GM23248 (cell line): ENCODE data around the gene MITF. TPM values are rescaled to one million over a fixed set of nuclear protein-coding genes. Genes with fewer than 3 reads are reported as not detected.

Experiments used
- DNase-seq: peaks from one replicate; pipeline ENCODE4 v3.0.0-alpha.2; 2015
- H2AFZ ChIP-seq: fragments of 200-600 bp; sonication (generic); 2 replicates; pipeline ENCODE4 v1.6.1; 2016; ENCODE audit warnings: antibody characterized with exemption
- H3F3A ChIP-seq: fragments of 200-600 bp; sonication (generic); 2 replicates; pipeline ENCODE4 v1.6.1; 2016; ENCODE audit warnings: mild to moderate bottlenecking, antibody characterized with exemption, mixed run types; ENCODE audit not compliant: insufficient read depth
- H3K27ac ChIP-seq: fragments of 200-600 bp; sonication (generic); 2 replicates; pipeline ENCODE4 v1.5.1; 2016; ENCODE audit warnings: mild to moderate bottlenecking
- H3K27me3 ChIP-seq: fragments of 200-600 bp; sonication (generic); replicated peaks from 2 replicates; pipeline ENCODE4 v1.6.1; 2016; ENCODE audit warnings: mild to moderate bottlenecking; ENCODE audit not compliant: insufficient read depth
- H3K36me3 ChIP-seq: fragments of 200-600 bp; sonication (generic); 2 replicates; pipeline ENCODE4 v1.6.1; 2016; ENCODE audit warnings: low read depth, mild to moderate bottlenecking
- H3K4me1 ChIP-seq: fragments of 200-600 bp; sonication (generic); 2 replicates; pipeline ENCODE4 v1.6.1; 2016; ENCODE audit warnings: mild to moderate bottlenecking; ENCODE audit not compliant: insufficient read depth
- H3K4me2 ChIP-seq: fragments of 200-600 bp; sonication (generic); one replicate; pipeline ENCODE4 v1.6.1; 2016; ENCODE audit warnings: mild to moderate bottlenecking; ENCODE audit not compliant: unreplicated experiment
- H3K4me3 ChIP-seq: fragments of 200-600 bp; sonication (generic); 2 replicates; pipeline ENCODE4 v1.5.1; 2016; ENCODE audit warnings: mild to moderate bottlenecking
- H3K79me2 ChIP-seq: fragments of 200-600 bp; sonication (generic); 2 replicates; pipeline ENCODE4 v1.6.1; 2016; ENCODE audit warnings: mild to moderate bottlenecking; ENCODE audit not compliant: insufficient read depth
- H3K9ac ChIP-seq: fragments of 200-600 bp; sonication (generic); 2 replicates; pipeline ENCODE4 v1.6.1; 2016; ENCODE audit warnings: mild to moderate bottlenecking
- H3K9me2 ChIP-seq: fragments of 200-600 bp; sonication (generic); 2 replicates; pipeline ENCODE4 v1.6.1; 2016; ENCODE audit warnings: mixed run types, mild to moderate bottlenecking, moderate library complexity; ENCODE audit not compliant: insufficient read depth
- H3K9me3 ChIP-seq: fragments of 200-600 bp; sonication (generic); one replicate; pipeline ENCODE4 v1.6.1; 2017; ENCODE audit warnings: low read depth
- H4K20me1 ChIP-seq: fragments of 200-600 bp; sonication (generic); 2 replicates; pipeline ENCODE4 v1.6.0; 2016; ENCODE audit not compliant: insufficient read depth
- EZH2 ChIP-seq: fragments of 200-600 bp; sonication (generic); IDR thresholded peaks from 2 replicates; pipeline ENCODE4 v1.6.1; 2018; ENCODE audit warnings: antibody characterized with exemption, mild to moderate bottlenecking; ENCODE audit not compliant: insufficient read depth, poor library complexity, severe bottlenecking
- EZH2phosphoT487 ChIP-seq: fragments of 200-600 bp; sonication (generic); IDR thresholded peaks from 2 replicates; pipeline ENCODE4 v1.6.1; 2018; ENCODE audit warnings: antibody characterized with exemption, moderate library complexity, mild to moderate bottlenecking, low read depth; ENCODE audit not compliant: insufficient read depth
- WGBS, 2 experiments: methylation state at CpG; one replicate each; pipeline ENCODE4 v1.1.6; 2015 to 2017; ENCODE audit warnings: low lambda C conversion rate in 2 of 2, low coverage in 1 of 2; ENCODE audit errors: missing lambda C conversion rate in 2 of 2; 5-methylcytosine and 5-hydroxymethylcytosine counted together
- in situ Hi-C: fragments of 300-500 bp; cut with MboI; formaldehyde crosslinking; loops from 2 replicates; pipeline ENCODE4 v1.15.0; 2020
- polyA plus RNA-seq: library from polyadenylated mRNA; unstranded; fragments of >200 nt; fragmentation: Nextera tagmentation; extraction: Ambion mirVana; gene quantifications from 2 replicates; pipeline ENCODE4 v1.2.1, GENCODE V29; 2016
- total RNA-seq: library from RNA; depleted of rRNA; stranded (reverse); fragments of >200 nt; shearing (Covaris generic); gene quantifications from 2 replicates; pipeline ENCODE4 v1.2.3, GENCODE V29; 2014

Gene MITF
- total and polyA plus RNA-seq, 2 experiments from 2014 or later = 0.86 to 2.0 TPM

DNA sequence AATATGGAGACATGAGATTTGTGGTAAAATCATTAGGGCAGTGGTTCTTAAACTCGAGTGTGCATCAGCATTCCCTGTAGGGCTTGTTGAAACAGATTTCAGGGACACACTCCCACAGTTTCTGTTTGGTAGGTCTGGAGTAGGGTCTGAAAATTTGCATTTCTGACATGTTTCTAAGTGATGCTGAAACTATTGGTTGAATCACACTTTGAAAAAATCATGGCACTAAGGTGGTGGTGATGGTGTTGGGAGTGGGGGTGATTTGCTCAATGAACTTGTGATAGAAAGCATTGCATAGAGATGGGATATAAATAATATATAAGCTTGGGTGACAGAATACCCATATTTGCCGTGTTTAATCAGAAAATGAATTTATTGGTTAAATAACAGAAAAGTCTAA lies 11.3 kb downstream of the MITF start:
- no peaks in the 10 kb centered on the region for H3K9me2 ChIP-seq
- no peak for DNase-seq
- no peak for TF ChIP-seq EZH2phosphoT487
- TF ChIP-seq EZH2 = no peak
- no peak overlapping the region for H3K4me2 ChIP-seq
- H3F3A ChIP-seq = no peaks in the 10 kb centered on the region
- no peaks in the 10 kb centered on the region for H3K36me3 ChIP-seq
- no peak overlapping the region for H3K4me3 ChIP-seq
- no peak overlapping the region for H3K9ac ChIP-seq
- no peaks in the 10 kb centered on the region; the same call in 1 of the 2 replicates for H3K27me3 ChIP-seq
- no peaks in the 10 kb centered on the region for H3K79me2 ChIP-seq
- WGBS, 2 experiments = 83 to 89% methylated on average over 2 of the region's 2 CpGs
- no peaks in the 10 kb centered on the region for H4K20me1 ChIP-seq
- H3K9me3 ChIP-seq = no peaks in the 10 kb centered on the region
- no peak overlapping the region for H3K27ac ChIP-seq
- no peaks in the 10 kb centered on the region for H3K4me1 ChIP-seq
- no peak overlapping the region for H2AFZ ChIP-seq
- in situ Hi-C loops = no loop called here

DNA sequence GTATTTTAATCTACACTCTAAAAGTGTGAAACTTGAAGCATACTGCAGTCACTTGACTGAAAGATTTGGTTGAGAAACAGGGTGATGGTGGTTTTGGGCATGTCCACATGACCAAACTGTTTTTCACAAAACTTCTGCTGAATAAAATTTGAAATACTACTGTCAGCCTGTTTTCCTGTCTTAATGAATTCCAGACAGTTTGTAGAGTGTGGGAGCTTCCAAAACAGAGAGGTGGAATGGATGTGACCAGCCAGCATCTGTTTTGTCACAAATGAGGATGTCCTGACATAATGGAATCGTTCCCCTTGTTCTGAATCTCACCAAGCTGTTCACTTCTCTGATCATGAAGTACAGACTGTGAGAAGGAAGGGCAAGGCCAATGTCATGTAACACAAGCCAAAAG lies 11.8 kb downstream of the MITF start:
- in situ Hi-C loops = no loop called here
- no peaks in the 10 kb centered on the region for H3K4me1 ChIP-seq
- no peak overlapping the region for H3K9ac ChIP-seq
- H2AFZ ChIP-seq = no peak overlapping the region
- H3K27ac ChIP-seq = no peak overlapping the region
- H3K4me3 ChIP-seq = no peak overlapping the region
- no peaks in the 10 kb centered on the region; the same call in 1 of the 2 replicates for H3K27me3 ChIP-seq
- no peaks in the 10 kb centered on the region for H3K36me3 ChIP-seq
- H3K9me2 ChIP-seq = no peaks in the 10 kb centered on the region
- TF ChIP-seq EZH2phosphoT487 (no peak), EZH2 (no peak)
- no peak for DNase-seq
- H3F3A ChIP-seq = no peaks in the 10 kb centered on the region
- no peak overlapping the region for H3K4me2 ChIP-seq
- no peaks in the 10 kb centered on the region for H4K20me1 ChIP-seq
- H3K9me3 ChIP-seq = no peaks in the 10 kb centered on the region
- 47 to 60% methylated on average over 1 of the region's 1 CpG for WGBS, 2 experiments
- no peaks in the 10 kb centered on the region for H3K79me2 ChIP-seq

GRCh38 chr3:69752241-69752640 lies 13.0 kb downstream of the MITF start:
- no peaks in the 10 kb centered on the region for H3K9me3 ChIP-seq
- no peak overlapping the region for H3K4me2 ChIP-seq
- no peak for DNase-seq
- no peaks in the 10 kb centered on the region for H3K4me1 ChIP-seq
- H4K20me1 ChIP-seq = no peaks in the 10 kb centered on the region
- H3K36me3 ChIP-seq = no peaks in the 10 kb centered on the region
- H3K27me3 ChIP-seq = peaks cover 5% of the 10 kb centered on the region
- in situ Hi-C loops = no loop called here
- H2AFZ ChIP-seq = no peak overlapping the region
- H3K9me2 ChIP-seq = no peaks in the 10 kb centered on the region
- no peak for TF ChIP-seq EZH2
- no peak for TF ChIP-seq EZH2phosphoT487
- no peak overlapping the region for H3K4me3 ChIP-seq
- WGBS, 2 experiments = 80 to 93% methylated on average over 1 of the region's 1 CpG
- no peaks in the 10 kb centered on the region for H3K79me2 ChIP-seq
- no peak overlapping the region for H3K9ac ChIP-seq
- no peaks in the 10 kb centered on the region for H3F3A ChIP-seq
- no peak overlapping the region for H3K27ac ChIP-seq

DNA sequence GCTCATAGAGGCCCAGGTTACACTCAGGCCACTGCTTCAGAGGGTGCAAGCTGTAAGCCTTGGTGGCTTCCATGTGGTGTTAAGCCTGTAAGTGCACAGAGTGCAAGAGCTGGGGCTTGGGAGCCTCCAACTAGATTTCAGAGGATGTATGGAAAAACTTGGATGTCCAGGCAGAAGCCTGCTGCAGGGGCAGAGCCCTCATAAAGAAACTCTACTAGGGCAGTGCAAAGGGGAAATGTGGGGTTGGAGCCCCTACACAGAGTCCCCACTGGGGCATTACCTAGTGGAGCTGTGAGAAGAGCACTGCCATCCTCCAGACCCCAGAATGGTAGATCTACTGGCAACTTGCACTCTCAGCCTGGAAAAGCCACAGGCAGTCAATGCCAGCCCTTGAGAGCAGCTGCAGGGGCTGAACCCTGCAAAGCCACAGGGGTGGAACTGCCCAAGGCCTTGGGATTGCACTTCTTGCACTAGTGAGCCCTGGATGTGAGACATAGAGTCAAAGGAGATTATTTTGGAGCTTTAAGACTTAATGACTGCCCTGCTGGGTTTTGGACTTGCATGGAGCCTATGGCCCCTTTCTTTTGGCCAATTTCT lies 14.0 kb downstream of the MITF start:
- H2AFZ ChIP-seq = no peak overlapping the region
- H3K4me3 ChIP-seq = no peak overlapping the region
- no peaks in the 10 kb centered on the region for H3K4me1 ChIP-seq
- H3K9me3 ChIP-seq = no peaks in the 10 kb centered on the region
- peaks cover 10% of the 10 kb centered on the region for H3K27me3 ChIP-seq
- H3K79me2 ChIP-seq = no peaks in the 10 kb centered on the region
- no peak overlapping the region for H3K9ac ChIP-seq
- H3K27ac ChIP-seq = no peak overlapping the region
- in situ Hi-C loops = no loop called here
- TF ChIP-seq EZH2phosphoT487 = no peak
- TF ChIP-seq EZH2 = no peak
- no peak for DNase-seq
- H4K20me1 ChIP-seq = no peaks in the 10 kb centered on the region
- no peaks in the 10 kb centered on the region for H3F3A ChIP-seq
- H3K4me2 ChIP-seq = no peak overlapping the region
- H3K9me2 ChIP-seq = no peaks in the 10 kb centered on the region
- H3K36me3 ChIP-seq = no peaks in the 10 kb centered on the region

GRCh38 chr3:69755795-69756194 lies 16.5 kb downstream of the MITF start:
- DNase-seq = no peak
- Histone ChIP-seq H3K27me3 (peaks cover 27% of the 10 kb centered on the region), H3K9ac (no peak overlapping the region), H3K79me2 (no peaks in the 10 kb centered on the region), H4K20me1 (no peaks in the 10 kb centered on the region), H3K27ac (no peak overlapping the region), H3K9me3 (no peaks in the 10 kb centered on the region), H3K4me3 (no peak overlapping the region), H3K4me1 (no peaks in the 10 kb centered on the region), H3K9me2 (no peaks in the 10 kb centered on the region), H3F3A (no peaks in the 10 kb centered on the region), H2AFZ (no peak overlapping the region), H3K4me2 (no peak overlapping the region), H3K36me3 (no peaks in the 10 kb centered on the region)
- 83 to 95% methylated on average over 1 of the region's 1 CpG for WGBS, 2 experiments
- no peak for TF ChIP-seq EZH2phosphoT487
- TF ChIP-seq EZH2 = no peak
- in situ Hi-C loops = no loop called here
